ENCODE measurements around the gene LYRM4.
A peak's percentile ranks its signal among the peaks of the same experiment; 100 is the strongest.

LYRM4 gene

GRCh38 chr6:5271926-5272325 is 11.2 kb upstream of the LYRM4 start:
- peaks cover 23% of the 10 kb centered on the region for H3K36me3 Mint-ChIP-seq (ENCODE audit: low read depth)
- TF ChIP-seq, protein P1, sequence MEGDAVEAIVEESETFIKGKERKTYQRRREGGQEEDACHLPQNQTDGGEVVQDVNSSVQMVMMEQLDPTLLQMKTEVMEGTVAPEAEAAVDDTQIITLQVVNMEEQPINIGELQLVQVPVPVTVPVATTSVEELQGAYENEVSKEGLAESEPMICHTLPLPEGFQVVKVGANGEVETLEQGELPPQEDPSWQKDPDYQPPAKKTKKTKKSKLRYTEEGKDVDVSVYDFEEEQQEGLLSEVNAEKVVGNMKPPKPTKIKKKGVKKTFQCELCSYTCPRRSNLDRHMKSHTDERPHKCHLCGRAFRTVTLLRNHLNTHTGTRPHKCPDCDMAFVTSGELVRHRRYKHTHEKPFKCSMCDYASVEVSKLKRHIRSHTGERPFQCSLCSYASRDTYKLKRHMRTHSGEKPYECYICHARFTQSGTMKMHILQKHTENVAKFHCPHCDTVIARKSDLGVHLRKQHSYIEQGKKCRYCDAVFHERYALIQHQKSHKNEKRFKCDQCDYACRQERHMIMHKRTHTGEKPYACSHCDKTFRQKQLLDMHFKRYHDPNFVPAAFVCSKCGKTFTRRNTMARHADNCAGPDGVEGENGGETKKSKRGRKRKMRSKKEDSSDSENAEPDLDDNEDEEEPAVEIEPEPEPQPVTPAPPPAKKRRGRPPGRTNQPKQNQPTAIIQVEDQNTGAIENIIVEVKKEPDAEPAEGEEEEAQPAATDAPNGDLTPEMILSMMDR (IDR thresholded peaks at IDR 0.05; ENCODE audit: unreplicated experiment in 3 of 3): no peak
- no peaks in the 10 kb centered on the region for H3K4me1 Mint-ChIP-seq
- H3K4me3 Mint-ChIP-seq: no peak overlapping the region
- H3K27me3 Mint-ChIP-seq (ENCODE audit: low read depth): no peaks in the 10 kb centered on the region
- peaks cover 3% of the 10 kb centered on the region for H3K9me3 Mint-ChIP-seq
- H3K27ac Mint-ChIP-seq: no peak overlapping the region

DNA sequence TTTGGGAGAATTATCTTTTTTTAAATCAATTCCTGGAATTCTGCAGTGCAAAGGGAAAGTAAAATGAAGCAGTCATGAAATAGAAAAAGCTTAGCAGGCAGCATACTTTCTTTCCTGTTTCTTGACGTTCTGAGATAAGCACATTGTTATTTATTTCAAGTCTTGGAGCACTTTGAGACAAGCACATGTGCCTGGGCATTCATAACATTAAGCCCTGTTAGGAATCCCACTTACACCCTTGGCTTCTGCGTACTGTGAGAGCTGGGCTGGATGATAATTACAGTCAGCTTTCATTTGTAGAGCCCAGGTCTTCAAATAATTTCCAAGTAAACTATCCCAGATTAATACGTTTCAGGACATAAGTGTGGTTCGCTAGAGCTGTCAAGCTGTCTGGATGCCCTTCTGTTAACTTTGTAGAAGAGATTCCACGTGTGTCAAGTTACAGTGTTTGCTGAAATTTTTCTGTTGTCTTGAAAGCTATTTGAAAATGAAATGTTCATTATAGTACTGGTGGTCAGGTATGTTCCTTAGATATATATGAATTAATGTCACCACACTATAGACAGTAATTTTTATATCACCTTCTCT is 9.4 kb upstream of the LYRM4 start:
- H3K4me1 Mint-ChIP-seq: no peaks in the 10 kb centered on the region
- no peak overlapping the region for H3K4me3 Mint-ChIP-seq
- no peak overlapping the region for H3K27ac Mint-ChIP-seq
- peaks cover 3% of the 10 kb centered on the region for H3K9me3 Mint-ChIP-seq
- peaks cover 32% of the 10 kb centered on the region for H3K36me3 Mint-ChIP-seq (ENCODE audit: low read depth)
- TF ChIP-seq, protein P1 (IDR thresholded peaks at IDR 0.05; ENCODE audit: unreplicated experiment in 3 of 3): no peak
- H3K27me3 Mint-ChIP-seq (ENCODE audit: low read depth): no peaks in the 10 kb centered on the region

GRCh38 chr6:5266423-5266822 is 5.7 kb upstream of the LYRM4 start:
- Mint-ChIP-seq H3K27me3 (ENCODE audit: low read depth) (no peaks in the 10 kb centered on the region), H3K4me3 (no peak overlapping the region), H3K27ac (no peak overlapping the region), H3K4me1 (peaks cover 5% of the 10 kb centered on the region), H3K36me3 (ENCODE audit: low read depth) (peaks cover 25% of the 10 kb centered on the region), H3K9me3 (peaks cover 3% of the 10 kb centered on the region)
- TF ChIP-seq, protein P1 (IDR thresholded peaks at IDR 0.05; ENCODE audit: unreplicated experiment in 3 of 3): no peak

GRCh38 chr6:5261545-5262109 is 877 bp upstream of the LYRM4 start:
- TF ChIP-seq, protein P1 (IDR thresholded peaks at IDR 0.05; ENCODE audit: unreplicated experiment in 3 of 3): no peak

GRCh38 chr6:5260111-5260620 is 584 bp downstream of the LYRM4 start:
- H3K27ac Mint-ChIP-seq: peak overlapping the region; percentile 99 to 100 (median 100)
- TF ChIP-seq, protein P1 (IDR thresholded peaks at IDR 0.05; ENCODE audit: unreplicated experiment in 3 of 3): no peak
- H3K9me3 Mint-ChIP-seq: no peaks in the 10 kb centered on the region
- peak overlapping the region; percentile 92 to 99 (median 97) for H3K4me3 Mint-ChIP-seq
- H3K36me3 Mint-ChIP-seq (ENCODE audit: low read depth): peaks cover 19% of the 10 kb centered on the region
- H3K4me1 Mint-ChIP-seq: peaks cover 17% of the 10 kb centered on the region
- H3K27me3 Mint-ChIP-seq (ENCODE audit: low read depth): no peaks in the 10 kb centered on the region

More at GRCh38 chr6:5261545-5262109, 877 bp upstream of the LYRM4 start:
- Mint-ChIP-seq H3K36me3 (ENCODE audit: low read depth) (peaks cover 25% of the 10 kb centered on the region), H3K9me3 (no peaks in the 10 kb centered on the region), H3K27me3 (ENCODE audit: low read depth) (no peaks in the 10 kb centered on the region), H3K4me3 (peak overlapping the region; percentile 92 to 99 (median 97)), H3K27ac (peak overlapping the region; percentile 99 to 100 (median 100)), H3K4me1 (peaks cover 17% of the 10 kb centered on the region)
